K562 (cell line): ENCODE results near the gene ZBED4. TPM values are rescaled to one million over a fixed set of nuclear protein-coding genes. Genes with fewer than 3 reads are reported as not detected.

Source experiments
- FOXK1 ChIP-seq: sonication (generic); formaldehyde crosslinking; IDR thresholded peaks from 2 replicates; pipeline ENCODE4 v1.8.0; 2022; ENCODE audit warnings: missing genetic modification reagents, mild to moderate bottlenecking, borderline replicate concordance
- PHF8 ChIP-seq: fragments of 200-600 bp; sonication (generic); IDR thresholded peaks from 2 replicates; pipeline ENCODE4 v1.6.1; 2012; ENCODE audit warnings: mixed run types, mild to moderate bottlenecking, inconsistent platforms, low read length, moderate library complexity, borderline replicate concordance
- RAD51 ChIP-seq: fragments of 450-650 bp; IDR thresholded peaks from 2 replicates; pipeline ENCODE4 v1.7.1; 2016; ENCODE audit warnings: low read depth, mild to moderate bottlenecking, borderline replicate concordance
- RBFOX2 ChIP-seq: fragments of 200-400 bp; formaldehyde crosslinking; IDR thresholded peaks from 2 replicates; pipeline ENCODE4 v1.6.1; 2017; ENCODE audit warnings: low read depth, mild to moderate bottlenecking, low read length, moderate library complexity
- SP2 ChIP-seq: IDR thresholded peaks from 2 replicates; pipeline ENCODE4 v1.6.1; 2011; ENCODE audit warnings: mild to moderate bottlenecking, low read depth, low read length, moderate library complexity; ENCODE audit not compliant: poor library complexity, severe bottlenecking; ENCODE audit errors: extremely low read depth
- TRIM24 ChIP-seq, 2 experiments: fragments of 450-650 bp; IDR thresholded peaks; 2 replicates each; pipeline ENCODE4 v1.6.1; 2016
- ZBTB33 ChIP-seq: sonication (generic); formaldehyde crosslinking; IDR thresholded peaks from 2 replicates; pipeline ENCODE4 v1.8.1; 2023; ENCODE audit warnings: mild to moderate bottlenecking, missing genetic modification reagents
- polyA plus RNA-seq, 8 experiments: library from polyadenylated mRNA; depleted of rRNA in 4 of 8; stranded (reverse) in 5 of 8; unstranded in 3 of 8; fragments of >200 nt; fragmentation: Nextera tagmentation in 2 of 8; fragmentation: Illumina TruSeq in 1 of 8; extraction: Ambion mirVana in 2 of 8; extraction: Trizol in 1 of 8; gene quantifications; 2 replicates each; pipeline versions ENCODE4 v1.2.1 to v1.2.3, GENCODE V29; 2011 to 2014; ENCODE audit warnings: inconsistent platforms in 1 of 8, missing spikeins in 1 of 8
- total RNA-seq, 7 experiments: library from RNA; depleted of rRNA in 6 of 7; stranded (reverse); fragments of >200 nt in 6 of 7; fragmentation: Illumina TruSeq in 2 of 7; extraction: Trizol in 2 of 7; gene quantifications; 2 replicates each; pipeline versions ENCODE4 v1.2.1 to v1.2.3, GENCODE V29; 2011 to 2021; ENCODE audit warnings: low replicate concordance in 1 of 7
- TF ChIP-seq, protein P1 (sequence below): fragments of 450-650 bp; IDR thresholded peaks from 2 replicates; pipeline ENCODE4 v1.6.1; 2014; ENCODE audit warnings: low read depth, mild to moderate bottlenecking, moderate library complexity, borderline replicate concordance
- TF ChIP-seq, protein P2 (sequence below), 2 experiments: fragments of 450-650 bp; conservative IDR thresholded peaks; 2 replicates each; pipeline ENCODE4 v1.6.1; 2017; ENCODE audit warnings: mild to moderate bottlenecking in 2 of 2, moderate library complexity in 2 of 2
- TF ChIP-seq, protein P3 (sequence below), 2 experiments: fragments of 450-650 bp in 1 of 2; sonication (generic) in 1 of 2; formaldehyde crosslinking in 1 of 2; IDR thresholded peaks; 2 replicates each; pipeline versions ENCODE4 v1.7.1 to v1.9.0; 2016 to 2022; ENCODE audit warnings: inconsistent platforms in 1 of 2, mild to moderate bottlenecking in 1 of 2, missing genetic modification reagents in 1 of 2

The ZBED4 gene
- total and polyA plus RNA-seq, 9 of the 15 experiments (the other 6 are each of a cell fraction or from before 2014, with no cell fraction given), result 1.5 to 16.8 (median 7.4) TPM

GRCh38 chr22:49917974-49918910 is 64.6 kb downstream of the ZBED4 start, which contains the start of the genes ALG12 and CRELD2 (continued):
- TF ChIP-seq, protein P1, sequence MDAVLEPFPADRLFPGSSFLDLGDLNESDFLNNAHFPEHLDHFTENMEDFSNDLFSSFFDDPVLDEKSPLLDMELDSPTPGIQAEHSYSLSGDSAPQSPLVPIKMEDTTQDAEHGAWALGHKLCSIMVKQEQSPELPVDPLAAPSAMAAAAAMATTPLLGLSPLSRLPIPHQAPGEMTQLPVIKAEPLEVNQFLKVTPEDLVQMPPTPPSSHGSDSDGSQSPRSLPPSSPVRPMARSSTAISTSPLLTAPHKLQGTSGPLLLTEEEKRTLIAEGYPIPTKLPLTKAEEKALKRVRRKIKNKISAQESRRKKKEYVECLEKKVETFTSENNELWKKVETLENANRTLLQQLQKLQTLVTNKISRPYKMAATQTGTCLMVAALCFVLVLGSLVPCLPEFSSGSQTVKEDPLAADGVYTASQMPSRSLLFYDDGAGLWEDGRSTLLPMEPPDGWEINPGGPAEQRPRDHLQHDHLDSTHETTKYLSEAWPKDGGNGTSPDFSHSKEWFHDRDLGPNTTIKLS, result peak; percentile 52; the same call in 1 of the 2 replicates
- TF ChIP-seq FOXK1, result no peak
- peak; percentile 46 for TF ChIP-seq SP2
- TF ChIP-seq, protein P2, sequence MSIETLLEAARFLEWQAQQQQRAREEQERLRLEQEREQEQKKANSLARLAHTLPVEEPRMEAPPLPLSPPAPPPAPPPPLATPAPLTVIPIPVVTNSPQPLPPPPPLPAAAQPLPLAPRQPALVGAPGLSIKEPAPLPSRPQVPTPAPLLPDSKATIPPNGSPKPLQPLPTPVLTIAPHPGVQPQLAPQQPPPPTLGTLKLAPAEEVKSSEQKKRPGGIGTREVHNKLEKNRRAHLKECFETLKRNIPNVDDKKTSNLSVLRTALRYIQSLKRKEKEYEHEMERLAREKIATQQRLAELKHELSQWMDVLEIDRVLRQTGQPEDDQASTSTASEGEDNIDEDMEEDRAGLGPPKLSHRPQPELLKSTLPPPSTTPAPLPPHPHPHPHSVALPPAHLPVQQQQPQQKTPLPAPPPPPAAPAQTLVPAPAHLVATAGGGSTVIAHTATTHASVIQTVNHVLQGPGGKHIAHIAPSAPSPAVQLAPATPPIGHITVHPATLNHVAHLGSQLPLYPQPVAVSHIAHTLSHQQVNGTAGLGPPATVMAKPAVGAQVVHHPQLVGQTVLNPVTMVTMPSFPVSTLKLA (conservative IDR thresholded peaks at IDR 0.05), result peak; percentile 17 to 62; a peak in 1 of 4 replicates
- TF ChIP-seq TRIM24 (IDR thresholded peaks at IDR 0.05), result no peak
- TF ChIP-seq ZBTB33, result no peak; the same call in 1 of the 2 replicates
- TF ChIP-seq, protein P3, sequence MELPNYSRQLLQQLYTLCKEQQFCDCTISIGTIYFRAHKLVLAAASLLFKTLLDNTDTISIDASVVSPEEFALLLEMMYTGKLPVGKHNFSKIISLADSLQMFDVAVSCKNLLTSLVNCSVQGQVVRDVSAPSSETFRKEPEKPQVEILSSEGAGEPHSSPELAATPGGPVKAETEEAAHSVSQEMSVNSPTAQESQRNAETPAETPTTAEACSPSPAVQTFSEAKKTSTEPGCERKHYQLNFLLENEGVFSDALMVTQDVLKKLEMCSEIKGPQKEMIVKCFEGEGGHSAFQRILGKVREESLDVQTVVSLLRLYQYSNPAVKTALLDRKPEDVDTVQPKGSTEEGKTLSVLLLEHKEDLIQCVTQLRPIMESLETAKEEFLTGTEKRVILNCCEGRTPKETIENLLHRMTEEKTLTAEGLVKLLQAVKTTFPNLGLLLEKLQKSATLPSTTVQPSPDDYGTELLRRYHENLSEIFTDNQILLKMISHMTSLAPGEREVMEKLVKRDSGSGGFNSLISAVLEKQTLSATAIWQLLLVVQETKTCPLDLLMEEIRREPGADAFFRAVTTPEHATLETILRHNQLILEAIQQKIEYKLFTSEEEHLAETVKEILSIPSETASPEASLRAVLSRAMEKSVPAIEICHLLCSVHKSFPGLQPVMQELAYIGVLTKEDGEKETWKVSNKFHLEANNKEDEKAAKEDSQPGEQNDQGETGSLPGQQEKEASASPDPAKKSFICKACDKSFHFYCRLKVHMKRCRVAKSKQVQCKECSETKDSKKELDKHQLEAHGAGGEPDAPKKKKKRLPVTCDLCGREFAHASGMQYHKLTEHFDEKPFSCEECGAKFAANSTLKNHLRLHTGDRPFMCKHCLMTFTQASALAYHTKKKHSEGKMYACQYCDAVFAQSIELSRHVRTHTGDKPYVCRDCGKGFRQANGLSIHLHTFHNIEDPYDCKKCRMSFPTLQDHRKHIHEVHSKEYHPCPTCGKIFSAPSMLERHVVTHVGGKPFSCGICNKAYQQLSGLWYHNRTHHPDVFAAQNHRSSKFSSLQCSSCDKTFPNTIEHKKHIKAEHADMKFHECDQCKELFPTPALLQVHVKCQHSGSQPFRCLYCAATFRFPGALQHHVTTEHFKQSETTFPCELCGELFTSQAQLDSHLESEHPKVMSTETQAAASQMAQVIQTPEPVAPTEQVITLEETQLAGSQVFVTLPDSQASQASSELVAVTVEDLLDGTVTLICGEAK (IDR thresholded peaks at IDR 0.05), result peak; percentile 86
- TF ChIP-seq, protein P3 (CRISPR knock-in tag; IDR thresholded peaks at IDR 0.05), result no peak
- TF ChIP-seq RAD51, result no peak
- peak; percentile 84 for TF ChIP-seq RBFOX2
- TF ChIP-seq PHF8, result peak; percentile 67; the same call in 1 of the 2 replicates
